Natural killer cell (primary cell): Measurements from ENCODE around the gene TNS2. TPM values are rescaled to one million over a fixed set of nuclear protein-coding genes. Genes with fewer than 3 reads are reported as not detected.

Experiments used
- ATAC-seq, 3 donors: fragments of 150-1000 bp in 2 of 3; fragments of 200-7000 bp in 1 of 3; cut with Tn5 transposase; 1 replicate in 1 of 3; 2 replicates in 2 of 3; pipeline ENCODE4 v1.10.0; 2021; ENCODE audit warnings: mild to moderate bottlenecking in 2 of 3, moderate library complexity in 2 of 3
- DNase-seq, 2 donors: peaks; one replicate each; pipeline versions ENCODE4 v3.0.0 to v3.0.0-alpha.2; 2013 to 2021; ENCODE audit warnings: mixed read lengths in 1 of 2
- H3K27ac ChIP-seq: one replicate; pipeline ENCODE4 v1.5.1; 2013; ENCODE audit warnings: mild to moderate bottlenecking, low read length
- H3K27me3 ChIP-seq: one replicate; pipeline ENCODE4 v1.6.1; 2013; ENCODE audit warnings: low read length; ENCODE audit not compliant: control insufficient read depth, insufficient read depth
- H3K36me3 ChIP-seq: one replicate; pipeline ENCODE4 v1.6.1; 2013; ENCODE audit warnings: low read length; ENCODE audit not compliant: control insufficient read depth, insufficient read depth
- H3K4me1 ChIP-seq: one replicate; pipeline ENCODE4 v1.6.1; 2013; ENCODE audit warnings: low read length; ENCODE audit not compliant: control insufficient read depth, insufficient read depth
- H3K4me3 ChIP-seq: one replicate; pipeline ENCODE4 v1.5.1; 2013; ENCODE audit warnings: low read length
- H3K9me3 ChIP-seq: one replicate; pipeline ENCODE4 v1.6.1; 2013; ENCODE audit warnings: low read length; ENCODE audit not compliant: control insufficient read depth, insufficient read depth
- H3K27ac Mint-ChIP-seq, 2 donors: one replicate each; pipeline ENCODE4 v1.8.0; 2022; ENCODE audit warnings: mild to moderate bottlenecking in 2 of 2, mixed read lengths in 2 of 2, moderate library complexity in 1 of 2
- H3K27me3 Mint-ChIP-seq, 2 donors: one replicate each; pipeline ENCODE4 v1.8.0; 2022; ENCODE audit warnings: low read depth in 2 of 2, mixed read lengths in 2 of 2
- H3K36me3 Mint-ChIP-seq: one replicate; pipeline ENCODE4 v1.8.0; 2022; ENCODE audit warnings: mixed read lengths
- H3K4me1 Mint-ChIP-seq, 2 donors: one replicate each; pipeline ENCODE4 v1.8.0; 2022; ENCODE audit warnings: mixed read lengths in 2 of 2
- H3K4me3 Mint-ChIP-seq: one replicate; pipeline ENCODE4 v1.8.0; 2022; ENCODE audit warnings: mild to moderate bottlenecking, moderate library complexity, mixed read lengths
- H3K9me3 Mint-ChIP-seq, 2 donors: one replicate each; pipeline ENCODE4 v1.8.0; 2022; ENCODE audit warnings: mixed read lengths in 2 of 2
- WGBS: methylation state at CpG from one replicate; pipeline ENCODE4 v1.1.7; 2013; ENCODE audit warnings: missing lambda C conversion rate; ENCODE audit not compliant: insufficient coverage; 5-methylcytosine and 5-hydroxymethylcytosine counted together
- intact Hi-C: fragments of 100-400 bp; cut with micrococcal nuclease; formaldehyde crosslinking; loops from one replicate; pipeline ENCODE4 v1.14.2; 2022
- total RNA-seq, 4 donors: library from RNA; stranded (reverse); fragments of 120-200 nt in 1 of 4; gene quantifications; one replicate each; pipeline versions ENCODE4 v1.2.3 to v1.2.4, GENCODE V29; 2013 to 2022
- TF ChIP-seq, protein P1 (sequence below): fragments of 200-600 bp; IDR thresholded peaks from one replicate; pipeline ENCODE4 v1.8.0; 2022; ENCODE audit warnings: antibody characterized with exemption

TNS2 gene
- total RNA-seq, 3 donors from 2014 or later (not counting 1 experiment from before 2014, with no cell fraction given), result 0.95 to 1.8 (median 1.0) TPM

DNA sequence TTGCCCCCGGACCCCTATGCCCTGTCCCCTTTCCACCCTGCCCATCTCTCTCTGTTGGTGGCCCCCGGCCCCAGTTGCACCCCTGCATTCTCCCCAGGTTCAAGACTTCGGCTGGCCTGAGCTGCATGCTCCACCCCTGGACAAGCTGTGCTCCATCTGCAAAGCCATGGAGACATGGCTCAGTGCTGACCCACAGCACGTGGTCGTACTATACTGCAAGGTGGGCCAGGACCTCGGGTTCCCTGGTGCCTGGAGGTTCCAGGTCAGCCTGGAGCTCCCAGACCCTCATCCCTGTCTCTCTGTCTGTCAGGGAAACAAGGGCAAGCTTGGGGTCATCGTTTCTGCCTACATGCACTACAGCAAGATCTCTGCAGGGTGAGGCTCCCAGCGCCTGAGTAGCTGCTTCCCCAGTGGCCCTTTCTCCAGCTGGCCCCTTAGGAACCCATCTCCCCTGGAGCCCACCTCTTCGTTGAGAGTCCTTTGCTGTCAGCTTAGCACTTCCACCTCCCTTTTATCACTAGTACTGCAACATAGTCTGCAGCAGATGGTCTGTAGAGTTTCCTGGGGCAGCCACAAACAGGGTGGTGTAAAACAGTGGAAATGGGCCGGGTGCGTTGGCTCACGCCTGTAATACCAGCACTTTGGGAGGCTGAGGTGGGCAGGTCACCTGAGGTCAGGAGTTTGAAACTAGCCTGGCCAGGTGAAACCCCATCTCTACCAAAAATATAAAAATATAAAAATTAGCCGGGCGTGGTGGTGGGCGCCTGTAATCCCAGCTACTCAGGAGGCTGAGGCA is 5.8 kb downstream of the TNS2 start:
- Mint-ChIP-seq H3K4me1 (peaks cover 18 to 21% of the 10 kb centered on the region in 2 donors), H3K9me3 (no peaks in the 10 kb centered on the region), H3K27ac (peak overlapping the region; percentile 5 to 70), H3K36me3 (no peaks in the 10 kb centered on the region), H3K4me3 (peak overlapping the region; percentile 77), H3K27me3 (peaks cover 0 to 2% of the 10 kb centered on the region in 2 donors)
- intact Hi-C loops, result no loop called here
- WGBS, result 74% methylated on average over 15 of the region's 15 CpGs
- ATAC-seq, result no peak
- Histone ChIP-seq H3K4me1 (peaks cover 26% of the 10 kb centered on the region), H3K36me3 (no peaks in the 10 kb centered on the region), H3K9me3 (no peaks in the 10 kb centered on the region), H3K27me3 (no peaks in the 10 kb centered on the region), H3K4me3 (no peak overlapping the region), H3K27ac (no peak overlapping the region)
- TF ChIP-seq, protein P1, sequence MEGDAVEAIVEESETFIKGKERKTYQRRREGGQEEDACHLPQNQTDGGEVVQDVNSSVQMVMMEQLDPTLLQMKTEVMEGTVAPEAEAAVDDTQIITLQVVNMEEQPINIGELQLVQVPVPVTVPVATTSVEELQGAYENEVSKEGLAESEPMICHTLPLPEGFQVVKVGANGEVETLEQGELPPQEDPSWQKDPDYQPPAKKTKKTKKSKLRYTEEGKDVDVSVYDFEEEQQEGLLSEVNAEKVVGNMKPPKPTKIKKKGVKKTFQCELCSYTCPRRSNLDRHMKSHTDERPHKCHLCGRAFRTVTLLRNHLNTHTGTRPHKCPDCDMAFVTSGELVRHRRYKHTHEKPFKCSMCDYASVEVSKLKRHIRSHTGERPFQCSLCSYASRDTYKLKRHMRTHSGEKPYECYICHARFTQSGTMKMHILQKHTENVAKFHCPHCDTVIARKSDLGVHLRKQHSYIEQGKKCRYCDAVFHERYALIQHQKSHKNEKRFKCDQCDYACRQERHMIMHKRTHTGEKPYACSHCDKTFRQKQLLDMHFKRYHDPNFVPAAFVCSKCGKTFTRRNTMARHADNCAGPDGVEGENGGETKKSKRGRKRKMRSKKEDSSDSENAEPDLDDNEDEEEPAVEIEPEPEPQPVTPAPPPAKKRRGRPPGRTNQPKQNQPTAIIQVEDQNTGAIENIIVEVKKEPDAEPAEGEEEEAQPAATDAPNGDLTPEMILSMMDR, result no peak
- no peak for DNase-seq

DNA sequence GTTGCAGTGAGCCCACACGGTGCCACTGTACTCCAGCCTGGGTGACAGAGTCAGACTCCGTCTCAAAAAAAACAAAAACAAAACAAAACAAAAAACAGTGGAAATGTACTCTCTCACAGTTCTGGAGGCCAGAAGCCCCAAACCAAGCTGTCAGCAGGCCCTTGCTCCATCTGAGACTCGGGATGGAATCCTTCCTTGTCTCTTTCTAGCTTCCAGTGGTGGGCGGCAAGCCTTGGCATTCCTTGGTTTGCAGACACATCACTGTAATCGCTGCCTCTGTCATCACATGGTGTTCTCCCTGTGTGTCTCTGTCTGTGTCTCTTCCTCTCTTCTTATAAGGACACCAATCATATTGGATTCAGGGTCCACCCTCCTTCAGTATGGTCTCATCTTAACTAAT is 6.4 kb downstream of the TNS2 start:
- no peaks in the 10 kb centered on the region for H3K36me3 Mint-ChIP-seq
- WGBS, result 77% methylated on average over 5 of the region's 5 CpGs
- H3K36me3 ChIP-seq, result no peaks in the 10 kb centered on the region
- no peak overlapping the region for H3K27ac ChIP-seq
- H3K9me3 Mint-ChIP-seq, result no peaks in the 10 kb centered on the region
- H3K4me3 Mint-ChIP-seq, result peak overlapping the region; percentile 52
- peaks cover 26% of the 10 kb centered on the region for H3K4me1 ChIP-seq
- no peak overlapping the region for H3K4me3 ChIP-seq
- peaks cover 18 to 21% of the 10 kb centered on the region in 2 donors for H3K4me1 Mint-ChIP-seq
- H3K27ac Mint-ChIP-seq, result no peak overlapping the region
- H3K9me3 ChIP-seq, result no peaks in the 10 kb centered on the region
- H3K27me3 Mint-ChIP-seq, result peaks cover 0 to 2% of the 10 kb centered on the region in 2 donors
- TF ChIP-seq, protein P1, result no peak
- intact Hi-C loops, result no loop called here
- ATAC-seq, result no peak
- no peaks in the 10 kb centered on the region for H3K27me3 ChIP-seq
- DNase-seq, result no peak

DNA sequence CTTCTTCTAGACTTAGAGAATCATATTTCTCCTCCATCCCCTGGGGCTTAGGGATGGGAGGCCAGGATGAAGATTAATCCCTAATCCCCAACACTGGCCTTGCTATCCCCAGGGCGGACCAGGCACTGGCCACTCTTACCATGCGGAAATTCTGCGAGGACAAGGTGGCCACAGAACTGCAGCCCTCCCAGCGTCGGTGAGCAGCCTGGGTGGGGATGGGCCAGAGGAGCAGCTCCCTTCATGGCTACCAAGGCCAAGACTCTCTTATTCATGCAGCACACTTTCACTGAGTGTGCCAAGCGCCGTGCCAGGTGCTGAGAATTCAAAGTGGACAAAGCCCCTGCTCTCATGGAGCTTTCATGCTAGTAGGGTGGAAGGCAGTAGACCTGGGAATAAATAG is 7.0 kb downstream of the TNS2 start:
- no peak overlapping the region for H3K27ac ChIP-seq
- intact Hi-C loops, result no loop called here
- peaks cover 18 to 21% of the 10 kb centered on the region in 2 donors for H3K4me1 Mint-ChIP-seq
- no peaks in the 10 kb centered on the region for H3K36me3 ChIP-seq
- no peak overlapping the region for H3K27ac Mint-ChIP-seq
- H3K27me3 Mint-ChIP-seq, result peaks cover 0 to 2% of the 10 kb centered on the region in 2 donors
- DNase-seq, result no peak
- H3K9me3 ChIP-seq, result no peaks in the 10 kb centered on the region
- H3K4me3 ChIP-seq, result no peak overlapping the region
- no peak overlapping the region for H3K4me3 Mint-ChIP-seq
- ATAC-seq, result no peak
- TF ChIP-seq, protein P1, result no peak
- H3K4me1 ChIP-seq, result peaks cover 26% of the 10 kb centered on the region
- H3K27me3 ChIP-seq, result no peaks in the 10 kb centered on the region
- no peaks in the 10 kb centered on the region for H3K9me3 Mint-ChIP-seq
- H3K36me3 Mint-ChIP-seq, result no peaks in the 10 kb centered on the region
- 92% methylated on average over 7 of the region's 7 CpGs for WGBS
